HL-60 (cell line): Measurements from ENCODE around the gene DIPK1A.

Source experiments
- POLR2AphosphoS5 ChIP-seq: IDR thresholded peaks from 2 replicates; pipeline ENCODE4 v1.6.1; 2012; ENCODE audit warnings: low read depth
- SPI1 ChIP-seq: IDR thresholded peaks from 2 replicates; pipeline ENCODE4 v1.6.1; 2012; ENCODE audit warnings: low read depth, mild to moderate bottlenecking, borderline replicate concordance
- TF ChIP-seq, protein P1 (sequence below): IDR thresholded peaks from 2 replicates; pipeline ENCODE4 v1.6.1; 2012; ENCODE audit warnings: low read depth; ENCODE audit not compliant: insufficient replicate concordance
- TF ChIP-seq, protein P2 (sequence below): IDR thresholded peaks from one replicate; pipeline ENCODE4 v1.5.1; 2011; ENCODE audit warnings: low read length, control low read depth, inconsistent platforms; ENCODE audit not compliant: insufficient read depth

DNA sequence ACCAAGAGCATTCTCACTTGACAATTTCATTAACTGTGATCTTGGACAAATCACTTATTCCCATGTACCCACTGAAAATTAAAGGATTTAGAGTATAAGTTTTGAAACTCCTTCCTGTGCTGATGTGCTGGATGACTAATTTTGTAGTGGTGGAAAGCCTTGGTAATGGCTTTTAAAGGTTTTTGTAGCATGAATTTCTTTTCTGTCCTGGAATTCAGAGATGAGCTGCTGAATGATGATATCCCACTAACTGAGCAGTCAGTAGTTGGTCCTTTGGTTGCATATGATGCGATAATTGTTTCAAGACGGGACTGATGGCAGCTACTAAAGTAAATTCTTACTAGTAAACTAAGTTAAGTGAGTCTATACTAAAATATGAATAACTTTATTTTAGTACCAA lies 124.2 kb downstream of the DIPK1A start:
- TF ChIP-seq, protein P1, sequence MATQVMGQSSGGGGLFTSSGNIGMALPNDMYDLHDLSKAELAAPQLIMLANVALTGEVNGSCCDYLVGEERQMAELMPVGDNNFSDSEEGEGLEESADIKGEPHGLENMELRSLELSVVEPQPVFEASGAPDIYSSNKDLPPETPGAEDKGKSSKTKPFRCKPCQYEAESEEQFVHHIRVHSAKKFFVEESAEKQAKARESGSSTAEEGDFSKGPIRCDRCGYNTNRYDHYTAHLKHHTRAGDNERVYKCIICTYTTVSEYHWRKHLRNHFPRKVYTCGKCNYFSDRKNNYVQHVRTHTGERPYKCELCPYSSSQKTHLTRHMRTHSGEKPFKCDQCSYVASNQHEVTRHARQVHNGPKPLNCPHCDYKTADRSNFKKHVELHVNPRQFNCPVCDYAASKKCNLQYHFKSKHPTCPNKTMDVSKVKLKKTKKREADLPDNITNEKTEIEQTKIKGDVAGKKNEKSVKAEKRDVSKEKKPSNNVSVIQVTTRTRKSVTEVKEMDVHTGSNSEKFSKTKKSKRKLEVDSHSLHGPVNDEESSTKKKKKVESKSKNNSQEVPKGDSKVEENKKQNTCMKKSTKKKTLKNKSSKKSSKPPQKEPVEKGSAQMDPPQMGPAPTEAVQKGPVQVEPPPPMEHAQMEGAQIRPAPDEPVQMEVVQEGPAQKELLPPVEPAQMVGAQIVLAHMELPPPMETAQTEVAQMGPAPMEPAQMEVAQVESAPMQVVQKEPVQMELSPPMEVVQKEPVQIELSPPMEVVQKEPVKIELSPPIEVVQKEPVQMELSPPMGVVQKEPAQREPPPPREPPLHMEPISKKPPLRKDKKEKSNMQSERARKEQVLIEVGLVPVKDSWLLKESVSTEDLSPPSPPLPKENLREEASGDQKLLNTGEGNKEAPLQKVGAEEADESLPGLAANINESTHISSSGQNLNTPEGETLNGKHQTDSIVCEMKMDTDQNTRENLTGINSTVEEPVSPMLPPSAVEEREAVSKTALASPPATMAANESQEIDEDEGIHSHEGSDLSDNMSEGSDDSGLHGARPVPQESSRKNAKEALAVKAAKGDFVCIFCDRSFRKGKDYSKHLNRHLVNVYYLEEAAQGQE: no peak
- TF ChIP-seq, protein P2, sequence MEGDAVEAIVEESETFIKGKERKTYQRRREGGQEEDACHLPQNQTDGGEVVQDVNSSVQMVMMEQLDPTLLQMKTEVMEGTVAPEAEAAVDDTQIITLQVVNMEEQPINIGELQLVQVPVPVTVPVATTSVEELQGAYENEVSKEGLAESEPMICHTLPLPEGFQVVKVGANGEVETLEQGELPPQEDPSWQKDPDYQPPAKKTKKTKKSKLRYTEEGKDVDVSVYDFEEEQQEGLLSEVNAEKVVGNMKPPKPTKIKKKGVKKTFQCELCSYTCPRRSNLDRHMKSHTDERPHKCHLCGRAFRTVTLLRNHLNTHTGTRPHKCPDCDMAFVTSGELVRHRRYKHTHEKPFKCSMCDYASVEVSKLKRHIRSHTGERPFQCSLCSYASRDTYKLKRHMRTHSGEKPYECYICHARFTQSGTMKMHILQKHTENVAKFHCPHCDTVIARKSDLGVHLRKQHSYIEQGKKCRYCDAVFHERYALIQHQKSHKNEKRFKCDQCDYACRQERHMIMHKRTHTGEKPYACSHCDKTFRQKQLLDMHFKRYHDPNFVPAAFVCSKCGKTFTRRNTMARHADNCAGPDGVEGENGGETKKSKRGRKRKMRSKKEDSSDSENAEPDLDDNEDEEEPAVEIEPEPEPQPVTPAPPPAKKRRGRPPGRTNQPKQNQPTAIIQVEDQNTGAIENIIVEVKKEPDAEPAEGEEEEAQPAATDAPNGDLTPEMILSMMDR: no peak
- TF ChIP-seq SPI1 (no peak), POLR2AphosphoS5 (no peak)
